ENCODE results near the gene TBC1D7. TPM values are rescaled to one million over a fixed set of nuclear protein-coding genes. Genes with fewer than 3 reads are reported as not detected.

TBC1D7 gene
- polyA plus RNA-seq, 1 of the 3 experiments (the other 2 are of a cell fraction): 25.2 TPM

DNA sequence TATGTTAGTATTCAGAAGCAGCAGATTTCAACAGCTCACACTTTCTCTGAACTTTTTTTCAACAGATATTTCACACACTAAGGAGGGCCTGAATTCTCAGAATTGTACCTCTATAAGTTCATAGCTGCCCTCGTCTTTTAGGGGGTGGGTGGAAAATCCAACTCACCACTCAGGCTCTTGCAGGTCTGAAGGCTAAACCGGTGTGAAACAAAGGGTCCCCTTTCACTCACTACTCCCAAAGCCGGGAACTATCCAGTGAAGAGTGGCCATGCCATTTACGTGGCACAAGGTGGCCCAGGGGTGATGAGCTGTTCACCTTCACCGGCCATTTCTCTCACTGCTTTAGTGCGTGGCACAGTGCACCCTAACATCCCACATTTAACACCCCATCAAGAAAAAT, 24.2 kb downstream of the TBC1D7 start:
- Histone ChIP-seq H3K9ac (peak overlapping the region; percentile 27; the same call in 1 of the 2 replicates), H3K4me3 (ENCODE audit: low read depth in 2 of 2, low read length in 1 of 2) (no peak overlapping the region), H3K27ac (ENCODE audit: low read depth in 2 of 2, low read length in 1 of 2) (peak overlapping the region; percentile 34 to 82; a peak in 3 of 4 replicates), H3K4me2 (peak overlapping the region; percentile 71), H3K79me2 (ENCODE audit: insufficient read depth) (no peaks in the 10 kb centered on the region), H3K4me1 (ENCODE audit: control insufficient read depth in 1 of 2, insufficient read depth in 2 of 2, low read depth in 1 of 2, low read length in 1 of 2) (peaks cover 0 to 27% of the 10 kb centered on the region in 2 experiments; a peak in 3 of 4 replicates), H3K27me3 (ENCODE audit: insufficient read depth) (no peaks in the 10 kb centered on the region), H3K9me2 (no peaks in the 10 kb centered on the region), H2AFZ (ENCODE audit: low read depth) (0 out of 2 replicates have a peak overlapping the region, but pooled peaks have one; percentile 26), H3K36me3 (replicated peaks in 1 of 2; ENCODE audit: control insufficient read depth in 1 of 2, insufficient read depth in 2 of 2, low read length in 1 of 2) (peaks cover 19 to 70% of the 10 kb centered on the region in 2 experiments), H4K20me1 (ENCODE audit: insufficient read depth) (no peaks in the 10 kb centered on the region), H3K9me3 (no peaks in the 10 kb centered on the region), H3F3A (replicated peaks; ENCODE audit: insufficient read depth) (peaks cover 16% of the 10 kb centered on the region)
- CTCF ChIA-PET: interaction anchor here (0.9 kb wide), 1 partner anchor 393 kb away, joined by 4 read pairs; no protein-coding TSS in a partner anchor
- 89% methylated on average over 6 of the region's 6 CpGs for WGBS (ENCODE audit: low lambda C conversion rate)
- no peak for DNase-seq
- POLR2A ChIA-PET: no interaction called here
- TF ChIP-seq EP300 (IDR thresholded peaks at IDR 0.05; ENCODE audit: borderline replicate concordance in 1 of 2, low read depth in 1 of 2, low read length in 1 of 2): no peak
- TF ChIP-seq CHD2 (IDR thresholded peaks at IDR 0.05; ENCODE audit: low read length, partially characterized antibody): no peak
- TF ChIP-seq NRF1 (IDR thresholded peaks at IDR 0.05; ENCODE audit: low read depth, low read length): no peak
- no peak for TF ChIP-seq ELF1 (IDR thresholded peaks at IDR 0.05)
- TF ChIP-seq EZH2phosphoT487 (IDR thresholded peaks at IDR 0.05; ENCODE audit: borderline replicate concordance, low read depth): no peak
- no peak for TF ChIP-seq JUND (IDR thresholded peaks at IDR 0.05)
- TF ChIP-seq TAF1 (IDR thresholded peaks at IDR 0.05; ENCODE audit: borderline replicate concordance, low read depth, low read length): no peak
- no peak for TF ChIP-seq NFIC (IDR thresholded peaks at IDR 0.05; ENCODE audit: borderline replicate concordance)

DNA sequence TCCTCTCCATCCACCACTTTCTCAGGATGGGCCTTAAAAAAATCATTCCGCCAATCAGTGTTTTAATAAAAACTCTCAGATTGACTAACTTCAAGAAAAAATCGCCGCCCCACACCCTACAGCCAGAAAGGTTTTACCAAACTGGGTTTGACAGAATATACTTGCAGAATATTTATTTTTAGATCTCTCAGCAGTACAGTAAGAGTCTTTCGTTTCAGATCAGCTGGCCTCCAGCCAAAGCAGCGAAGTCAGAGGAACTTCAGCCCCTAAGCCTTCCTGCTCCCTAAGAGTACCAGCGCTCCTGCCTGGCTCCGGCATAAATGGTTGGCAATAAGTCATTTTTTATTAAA, 24.7 kb downstream of the TBC1D7 start:
- ChIA-PET POLR2A (no interaction called here), CTCF (interaction anchor here (0.9 kb wide), 1 partner anchor 392 kb away, joined by 4 read pairs; no protein-coding TSS in a partner anchor)
- Histone ChIP-seq H3K9ac (peak overlapping the region; percentile 27; the same call in 1 of the 2 replicates), H3K36me3 (replicated peaks in 1 of 2; ENCODE audit: control insufficient read depth in 1 of 2, insufficient read depth in 2 of 2, low read length in 1 of 2) (peaks cover 19 to 67% of the 10 kb centered on the region in 2 experiments), H3K79me2 (ENCODE audit: insufficient read depth) (no peaks in the 10 kb centered on the region), H4K20me1 (ENCODE audit: insufficient read depth) (no peaks in the 10 kb centered on the region), H3F3A (replicated peaks; ENCODE audit: insufficient read depth) (peaks cover 16% of the 10 kb centered on the region), H3K9me3 (no peaks in the 10 kb centered on the region), H3K4me3 (ENCODE audit: low read depth in 2 of 2, low read length in 1 of 2) (no peak overlapping the region), H3K4me2 (peak overlapping the region; percentile 71), H3K9me2 (no peaks in the 10 kb centered on the region), H2AFZ (ENCODE audit: low read depth) (0 out of 2 replicates have a peak overlapping the region, but pooled peaks have one; percentile 26), H3K27me3 (ENCODE audit: insufficient read depth) (no peaks in the 10 kb centered on the region), H3K27ac (ENCODE audit: low read depth in 2 of 2, low read length in 1 of 2) (peak overlapping the region; percentile 55 to 82; a peak in 3 of 4 replicates), H3K4me1 (ENCODE audit: control insufficient read depth in 1 of 2, insufficient read depth in 2 of 2, low read depth in 1 of 2, low read length in 1 of 2) (peaks cover 0 to 27% of the 10 kb centered on the region in 2 experiments; a peak in 3 of 4 replicates)
- DNase-seq: no peak
- TF ChIP-seq RFX5 (IDR thresholded peaks at IDR 0.05; ENCODE audit: low read length): no peak
- peak; percentile 73 for TF ChIP-seq NFIC (IDR thresholded peaks at IDR 0.05; ENCODE audit: borderline replicate concordance)
- 0 out of 2 replicates have a peak, but pooled peaks have one; percentile 12 for TF ChIP-seq MEF2A (IDR thresholded peaks at IDR 0.05; ENCODE audit: borderline replicate concordance, low read depth)
- WGBS (ENCODE audit: low lambda C conversion rate): 55% methylated on average over 7 of the region's 7 CpGs

Measured in SK-N-SH (cell line).